Measurements from ENCODE around the gene PTPRD. TPM values are rescaled to one million over a fixed set of nuclear protein-coding genes. Genes with fewer than 3 reads are reported as not detected.

PTPRD gene
- total RNA-seq, 1 donor from 2014 or later = 75.7 TPM

- Histone ChIP-seq H3K9me3 (ENCODE audit: control insufficient read depth in 3 of 3, low read length in 3 of 3) (no peaks in the 10 kb centered on the region), H3K27me3 (ENCODE audit: control insufficient read depth in 3 of 3, insufficient read depth in 3 of 3, low read length in 3 of 3) (no peaks in the 10 kb centered on the region), H3K4me3 (ENCODE audit: low read length in 3 of 3) (no peak overlapping the region), H3K36me3 (ENCODE audit: control insufficient read depth in 3 of 3, insufficient read depth in 3 of 3, low read length in 3 of 3) (no peaks in the 10 kb centered on the region), H3K4me1 (ENCODE audit: control insufficient read depth in 3 of 3, insufficient read depth in 3 of 3, low read length in 3 of 3) (no peaks in the 10 kb centered on the region), H3K27ac (ENCODE audit: low read depth, low read length) (no peak overlapping the region), H3K9ac (ENCODE audit: low read depth in 1 of 3, low read length in 3 of 3) (no peak overlapping the region)
Measured at GRCh38 chr9:9847750-9848149, 765.1 kb downstream of the PTPRD start.

GRCh38 chr9:9846557-9846956 lies 766.2 kb downstream of the PTPRD start:
- H3K9ac ChIP-seq (ENCODE audit: low read depth in 1 of 3, low read length in 3 of 3) = no peak overlapping the region
- no peaks in the 10 kb centered on the region for H3K27me3 ChIP-seq (ENCODE audit: control insufficient read depth in 3 of 3, insufficient read depth in 3 of 3, low read length in 3 of 3)
- no peak overlapping the region for H3K27ac ChIP-seq (ENCODE audit: low read depth, low read length)
- H3K4me1 ChIP-seq (ENCODE audit: control insufficient read depth in 3 of 3, insufficient read depth in 3 of 3, low read length in 3 of 3) = no peaks in the 10 kb centered on the region
- no peaks in the 10 kb centered on the region for H3K36me3 ChIP-seq (ENCODE audit: control insufficient read depth in 3 of 3, insufficient read depth in 3 of 3, low read length in 3 of 3)
- no peaks in the 10 kb centered on the region for H3K9me3 ChIP-seq (ENCODE audit: control insufficient read depth in 3 of 3, low read length in 3 of 3)
- no peak overlapping the region for H3K4me3 ChIP-seq (ENCODE audit: low read length in 3 of 3)

GRCh38 chr9:9820436-9820835 lies 792.4 kb downstream of the PTPRD start:
- Histone ChIP-seq H3K9me3 (ENCODE audit: control insufficient read depth in 3 of 3, low read length in 3 of 3) (peaks cover 0 to 3% (median 0%) of the 10 kb centered on the region in 3 donors), H3K36me3 (ENCODE audit: control insufficient read depth in 3 of 3, insufficient read depth in 3 of 3, low read length in 3 of 3) (no peaks in the 10 kb centered on the region), H3K27ac (ENCODE audit: low read depth, low read length) (no peak overlapping the region), H3K4me3 (ENCODE audit: low read length in 3 of 3) (no peak overlapping the region), H3K9ac (ENCODE audit: low read depth in 1 of 3, low read length in 3 of 3) (no peak overlapping the region), H3K27me3 (ENCODE audit: control insufficient read depth in 3 of 3, insufficient read depth in 3 of 3, low read length in 3 of 3) (no peaks in the 10 kb centered on the region), H3K4me1 (ENCODE audit: control insufficient read depth in 3 of 3, insufficient read depth in 3 of 3, low read length in 3 of 3) (no peaks in the 10 kb centered on the region)

GRCh38 chr9:9819886-9820285 lies 792.9 kb downstream of the PTPRD start:
- no peak overlapping the region for H3K4me3 ChIP-seq (ENCODE audit: low read length in 3 of 3)
- no peaks in the 10 kb centered on the region for H3K36me3 ChIP-seq (ENCODE audit: control insufficient read depth in 3 of 3, insufficient read depth in 3 of 3, low read length in 3 of 3)
- H3K9me3 ChIP-seq (ENCODE audit: control insufficient read depth in 3 of 3, low read length in 3 of 3) = peaks cover 0 to 3% (median 0%) of the 10 kb centered on the region in 3 donors
- H3K9ac ChIP-seq (ENCODE audit: low read depth in 1 of 3, low read length in 3 of 3) = no peak overlapping the region
- H3K4me1 ChIP-seq (ENCODE audit: control insufficient read depth in 3 of 3, insufficient read depth in 3 of 3, low read length in 3 of 3) = no peaks in the 10 kb centered on the region
- H3K27ac ChIP-seq (ENCODE audit: low read depth, low read length) = no peak overlapping the region
- no peaks in the 10 kb centered on the region for H3K27me3 ChIP-seq (ENCODE audit: control insufficient read depth in 3 of 3, insufficient read depth in 3 of 3, low read length in 3 of 3)

GRCh38 chr9:9817176-9817575 lies 795.6 kb downstream of the PTPRD start:
- Histone ChIP-seq H3K27ac (ENCODE audit: low read depth, low read length) (no peak overlapping the region), H3K36me3 (ENCODE audit: control insufficient read depth in 3 of 3, insufficient read depth in 3 of 3, low read length in 3 of 3) (no peaks in the 10 kb centered on the region), H3K4me1 (ENCODE audit: control insufficient read depth in 3 of 3, insufficient read depth in 3 of 3, low read length in 3 of 3) (no peaks in the 10 kb centered on the region), H3K4me3 (ENCODE audit: low read length in 3 of 3) (no peak overlapping the region), H3K9me3 (ENCODE audit: control insufficient read depth in 3 of 3, low read length in 3 of 3) (peaks cover 0 to 3% (median 0%) of the 10 kb centered on the region in 3 donors), H3K27me3 (ENCODE audit: control insufficient read depth in 3 of 3, insufficient read depth in 3 of 3, low read length in 3 of 3) (no peaks in the 10 kb centered on the region), H3K9ac (ENCODE audit: low read depth in 1 of 3, low read length in 3 of 3) (no peak overlapping the region)

GRCh38 chr9:9804109-9804508 lies 808.7 kb downstream of the PTPRD start:
- H3K9me3 ChIP-seq (ENCODE audit: control insufficient read depth in 3 of 3, low read length in 3 of 3) = no peaks in the 10 kb centered on the region
- H3K4me3 ChIP-seq (ENCODE audit: low read length in 3 of 3) = no peak overlapping the region
- no peaks in the 10 kb centered on the region for H3K4me1 ChIP-seq (ENCODE audit: control insufficient read depth in 3 of 3, insufficient read depth in 3 of 3, low read length in 3 of 3)
- H3K9ac ChIP-seq (ENCODE audit: low read depth in 1 of 3, low read length in 3 of 3) = no peak overlapping the region
- H3K27me3 ChIP-seq (ENCODE audit: control insufficient read depth in 3 of 3, insufficient read depth in 3 of 3, low read length in 3 of 3) = no peaks in the 10 kb centered on the region
- no peaks in the 10 kb centered on the region for H3K36me3 ChIP-seq (ENCODE audit: control insufficient read depth in 3 of 3, insufficient read depth in 3 of 3, low read length in 3 of 3)
- H3K27ac ChIP-seq (ENCODE audit: low read depth, low read length) = no peak overlapping the region

- H3K9me3 ChIP-seq (ENCODE audit: control insufficient read depth in 3 of 3, low read length in 3 of 3) = no peaks in the 10 kb centered on the region
- H3K27me3 ChIP-seq (ENCODE audit: control insufficient read depth in 3 of 3, insufficient read depth in 3 of 3, low read length in 3 of 3) = no peaks in the 10 kb centered on the region
- no peak overlapping the region for H3K27ac ChIP-seq (ENCODE audit: low read depth, low read length)
- H3K9ac ChIP-seq (ENCODE audit: low read depth in 1 of 3, low read length in 3 of 3) = no peak overlapping the region
- H3K4me3 ChIP-seq (ENCODE audit: low read length in 3 of 3) = no peak overlapping the region
- no peaks in the 10 kb centered on the region for H3K36me3 ChIP-seq (ENCODE audit: control insufficient read depth in 3 of 3, insufficient read depth in 3 of 3, low read length in 3 of 3)
- H3K4me1 ChIP-seq (ENCODE audit: control insufficient read depth in 3 of 3, insufficient read depth in 3 of 3, low read length in 3 of 3) = no peaks in the 10 kb centered on the region
Measured at GRCh38 chr9:9799287-9799686, 813.5 kb downstream of the PTPRD start.

GRCh38 chr9:9792144-9792857 lies 820.5 kb downstream of the PTPRD start:
- Histone ChIP-seq H3K36me3 (ENCODE audit: control insufficient read depth in 3 of 3, insufficient read depth in 3 of 3, low read length in 3 of 3) (no peaks in the 10 kb centered on the region), H3K27me3 (ENCODE audit: control insufficient read depth in 3 of 3, insufficient read depth in 3 of 3, low read length in 3 of 3) (no peaks in the 10 kb centered on the region), H3K9me3 (ENCODE audit: control insufficient read depth in 3 of 3, low read length in 3 of 3) (no peaks in the 10 kb centered on the region)

GRCh38 chr9:9791611-9792010 lies 821.2 kb downstream of the PTPRD start:
- Histone ChIP-seq H3K4me3 (ENCODE audit: low read length in 3 of 3) (no peak overlapping the region), H3K9me3 (ENCODE audit: control insufficient read depth in 3 of 3, low read length in 3 of 3) (no peaks in the 10 kb centered on the region), H3K27ac (ENCODE audit: low read depth, low read length) (no peak overlapping the region), H3K9ac (ENCODE audit: low read depth in 1 of 3, low read length in 3 of 3) (no peak overlapping the region), H3K27me3 (ENCODE audit: control insufficient read depth in 3 of 3, insufficient read depth in 3 of 3, low read length in 3 of 3) (no peaks in the 10 kb centered on the region), H3K36me3 (ENCODE audit: control insufficient read depth in 3 of 3, insufficient read depth in 3 of 3, low read length in 3 of 3) (no peaks in the 10 kb centered on the region), H3K4me1 (ENCODE audit: control insufficient read depth in 3 of 3, insufficient read depth in 3 of 3, low read length in 3 of 3) (no peaks in the 10 kb centered on the region)

More at GRCh38 chr9:9792144-9792857, 820.5 kb downstream of the PTPRD start:
- H3K9ac ChIP-seq (ENCODE audit: low read depth in 1 of 3, low read length in 3 of 3) = no peak overlapping the region
- no peak overlapping the region for H3K27ac ChIP-seq (ENCODE audit: low read depth, low read length)
- no peaks in the 10 kb centered on the region for H3K4me1 ChIP-seq (ENCODE audit: control insufficient read depth in 3 of 3, insufficient read depth in 3 of 3, low read length in 3 of 3)
- no peak overlapping the region for H3K4me3 ChIP-seq (ENCODE audit: low read length in 3 of 3)

- Histone ChIP-seq H3K9me3 (ENCODE audit: control insufficient read depth in 3 of 3, low read length in 3 of 3) (no peaks in the 10 kb centered on the region), H3K27ac (ENCODE audit: low read depth, low read length) (no peak overlapping the region), H3K36me3 (ENCODE audit: control insufficient read depth in 3 of 3, insufficient read depth in 3 of 3, low read length in 3 of 3) (no peaks in the 10 kb centered on the region), H3K4me3 (ENCODE audit: low read length in 3 of 3) (no peak overlapping the region), H3K27me3 (ENCODE audit: control insufficient read depth in 3 of 3, insufficient read depth in 3 of 3, low read length in 3 of 3) (no peaks in the 10 kb centered on the region), H3K9ac (ENCODE audit: low read depth in 1 of 3, low read length in 3 of 3) (no peak overlapping the region), H3K4me1 (ENCODE audit: control insufficient read depth in 3 of 3, insufficient read depth in 3 of 3, low read length in 3 of 3) (no peaks in the 10 kb centered on the region)
Measured at GRCh38 chr9:9790216-9790872, 822.5 kb downstream of the PTPRD start.
